ENCODE data around the gene CADM1.

Gene CADM1

GRCh38 chr11:115224551-115224950 lies 279.7 kb downstream of the CADM1 start:
- Histone ChIP-seq H3K27me3 (replicated peaks; ENCODE audit: insufficient read depth, low read length) (no peaks in the 10 kb centered on the region), H3K4me1 (ENCODE audit: low read length) (peaks cover 85% of the 10 kb centered on the region), H3K27ac (ENCODE audit: low read length) (peak overlapping the region; percentile 99), H2AFZ (ENCODE audit: low read length) (no peak overlapping the region), H3K36me3 (replicated peaks; ENCODE audit: insufficient read depth, low read length) (peaks cover 10% of the 10 kb centered on the region; the same call in 1 of the 2 replicates), H3K79me2 (ENCODE audit: low read length) (peaks cover 45% of the 10 kb centered on the region), H3K9me3 (replicated peaks; ENCODE audit: insufficient read depth, low read length) (no peaks in the 10 kb centered on the region), H3F3A (ENCODE audit: insufficient read depth, low read length) (peaks cover 62% of the 10 kb centered on the region), H3K9me2 (replicated peaks; ENCODE audit: insufficient read depth, low read length) (no peaks in the 10 kb centered on the region), H3K4me2 (ENCODE audit: low read depth, low read length) (peak overlapping the region; percentile 90), H3K4me3 (ENCODE audit: low read length) (peak overlapping the region; percentile 7; the same call in 1 of the 2 replicates), H3K9ac (ENCODE audit: low read length) (peak overlapping the region; percentile 97), H4K20me1 (ENCODE audit: insufficient read depth, low read length) (no peaks in the 10 kb centered on the region)
- no peak for DNase-seq
- no peak for TF ChIP-seq EZH2phosphoT487 (IDR thresholded peaks at IDR 0.05; ENCODE audit: low read length)
- TF ChIP-seq CTCF (IDR thresholded peaks at IDR 0.05; ENCODE audit: low read length) = no peak
- no peak for TF ChIP-seq EZH2 (optimal IDR thresholded peaks at IDR 0.05; ENCODE audit: low read depth, low read length)

DNA sequence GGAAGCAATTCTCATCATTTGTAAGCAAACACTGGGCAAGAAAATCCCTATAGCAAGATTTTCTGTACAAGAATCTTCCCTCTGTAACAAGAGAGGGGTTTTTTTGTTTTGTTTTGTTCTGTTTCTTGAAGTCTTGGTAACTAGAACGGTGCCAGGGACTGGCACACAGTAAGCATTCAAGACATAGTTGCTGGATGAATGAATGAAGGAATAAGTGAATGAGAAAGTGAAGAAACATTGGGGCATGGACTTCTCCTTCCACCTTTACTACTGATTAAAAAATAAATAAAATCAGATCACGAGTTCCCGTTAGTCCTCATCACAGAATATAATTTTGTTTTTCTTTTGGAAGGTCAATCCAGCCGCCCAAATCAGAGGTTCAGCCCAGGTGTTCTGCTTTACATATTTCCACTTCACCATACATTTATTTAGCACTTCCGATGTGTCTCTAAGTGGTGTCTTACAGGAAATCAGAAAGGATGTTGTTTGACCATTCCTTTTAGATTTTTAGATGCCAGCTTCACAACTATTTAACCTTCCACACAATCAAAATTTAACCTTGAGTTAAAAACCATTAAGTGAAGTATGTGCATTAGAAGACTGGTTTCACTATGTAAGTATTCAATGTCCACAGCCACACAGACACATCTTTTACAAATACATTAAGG lies 281.2 kb downstream of the CADM1 start:
- H3K4me2 ChIP-seq (ENCODE audit: low read depth, low read length) = peak overlapping the region; percentile 90
- H3K4me3 ChIP-seq (ENCODE audit: low read length) = peak overlapping the region; percentile 34
- H3K9ac ChIP-seq (ENCODE audit: low read length) = peak overlapping the region; percentile 97

GRCh38 chr11:115222218-115222862 lies 281.9 kb downstream of the CADM1 start:
- peak overlapping the region; percentile 36 for H3K4me3 ChIP-seq (ENCODE audit: low read length)
- H3K79me2 ChIP-seq (ENCODE audit: low read length) = peaks cover 42% of the 10 kb centered on the region
- no peaks in the 10 kb centered on the region for H3K27me3 ChIP-seq (replicated peaks; ENCODE audit: insufficient read depth, low read length)
- no peak overlapping the region for H2AFZ ChIP-seq (ENCODE audit: low read length)
- DNase-seq = peak; percentile 95
- peaks cover 56% of the 10 kb centered on the region for H3F3A ChIP-seq (ENCODE audit: insufficient read depth, low read length)
- H3K9me2 ChIP-seq (replicated peaks; ENCODE audit: insufficient read depth, low read length) = no peaks in the 10 kb centered on the region
- no peaks in the 10 kb centered on the region; the same call in 1 of the 2 replicates for H3K36me3 ChIP-seq (replicated peaks; ENCODE audit: insufficient read depth, low read length)
- H3K4me2 ChIP-seq (ENCODE audit: low read depth, low read length) = peak overlapping the region; percentile 90
- peak overlapping the region; percentile 99 for H3K27ac ChIP-seq (ENCODE audit: low read length)
- no peaks in the 10 kb centered on the region for H3K9me3 ChIP-seq (replicated peaks; ENCODE audit: insufficient read depth, low read length)
- peak overlapping the region; percentile 97 for H3K9ac ChIP-seq (ENCODE audit: low read length)
- TF ChIP-seq EZH2 (optimal IDR thresholded peaks at IDR 0.05; ENCODE audit: low read depth, low read length) (no peak), EZH2phosphoT487 (IDR thresholded peaks at IDR 0.05; ENCODE audit: low read length) (no peak), CTCF (IDR thresholded peaks at IDR 0.05; ENCODE audit: low read length) (no peak)
- no peaks in the 10 kb centered on the region for H4K20me1 ChIP-seq (ENCODE audit: insufficient read depth, low read length)
- H3K4me1 ChIP-seq (ENCODE audit: low read length) = peaks cover 79% of the 10 kb centered on the region

More for the DNA sequence above, 281.2 kb downstream of the CADM1 start:
- Histone ChIP-seq H3K27ac (ENCODE audit: low read length) (peak overlapping the region; percentile 99), H3K79me2 (ENCODE audit: low read length) (peaks cover 48% of the 10 kb centered on the region), H3K4me1 (ENCODE audit: low read length) (peaks cover 81% of the 10 kb centered on the region), H3K9me3 (replicated peaks; ENCODE audit: insufficient read depth, low read length) (no peaks in the 10 kb centered on the region), H4K20me1 (ENCODE audit: insufficient read depth, low read length) (no peaks in the 10 kb centered on the region), H3K9me2 (replicated peaks; ENCODE audit: insufficient read depth, low read length) (no peaks in the 10 kb centered on the region), H3K36me3 (replicated peaks; ENCODE audit: insufficient read depth, low read length) (no peaks in the 10 kb centered on the region; the same call in 1 of the 2 replicates), H3F3A (ENCODE audit: insufficient read depth, low read length) (peaks cover 56% of the 10 kb centered on the region), H3K27me3 (replicated peaks; ENCODE audit: insufficient read depth, low read length) (no peaks in the 10 kb centered on the region), H2AFZ (ENCODE audit: low read length) (no peak overlapping the region)
- DNase-seq = peak; percentile 85
- TF ChIP-seq EZH2phosphoT487 (IDR thresholded peaks at IDR 0.05; ENCODE audit: low read length) (no peak), EZH2 (optimal IDR thresholded peaks at IDR 0.05; ENCODE audit: low read depth, low read length) (no peak), CTCF (IDR thresholded peaks at IDR 0.05; ENCODE audit: low read length) (no peak)
